H9 (cell line): ENCODE results near the gene TCERG1L. TPM values are rescaled to one million over a fixed set of nuclear protein-coding genes. Genes with fewer than 3 reads are reported as not detected.

Source experiments
- DNase-seq: peaks from one replicate; pipeline ENCODE4 v3.0.0-alpha.2; 2017
- H2AFZ ChIP-seq: one replicate; pipeline ENCODE4 v1.6.1; 2013; ENCODE audit warnings: mild to moderate bottlenecking, low read length, control low read depth, moderate library complexity
- H2AK5ac ChIP-seq: 2 replicates; pipeline ENCODE4 v1.6.1; 2013; ENCODE audit warnings: low read length, control low read depth, mixed read lengths; ENCODE audit not compliant: insufficient read length
- H2BK120ac ChIP-seq: one replicate; pipeline ENCODE4 v1.6.1; 2013; ENCODE audit warnings: low read depth, mild to moderate bottlenecking, low read length, control low read depth, inconsistent platforms; ENCODE audit not compliant: poor library complexity, severe bottlenecking
- H2BK12ac ChIP-seq: 2 replicates; pipeline ENCODE4 v1.6.1; 2013; ENCODE audit warnings: low read length, control low read depth, mixed read lengths, low read depth; ENCODE audit not compliant: insufficient read length
- H2BK15ac ChIP-seq: 2 replicates; pipeline ENCODE4 v1.6.1; 2013; ENCODE audit warnings: low read depth, low read length, control low read depth
- H2BK20ac ChIP-seq: one replicate; pipeline ENCODE4 v1.6.1; 2013; ENCODE audit warnings: low read depth, mild to moderate bottlenecking, low read length, control low read depth, inconsistent platforms; ENCODE audit not compliant: poor library complexity, severe bottlenecking
- H2BK5ac ChIP-seq: 2 replicates; pipeline ENCODE4 v1.6.1; 2013; ENCODE audit warnings: low read length, control low read depth, mixed read lengths; ENCODE audit not compliant: insufficient read length
- H3K14ac ChIP-seq: 2 replicates; pipeline ENCODE4 v1.6.1; 2013; ENCODE audit warnings: low read length, control low read depth; ENCODE audit not compliant: insufficient read depth
- H3K18ac ChIP-seq: 2 replicates; pipeline ENCODE4 v1.6.1; 2013; ENCODE audit warnings: low read depth, mild to moderate bottlenecking, mixed read lengths, low read length, control low read depth; ENCODE audit not compliant: insufficient read length
- H3K23ac ChIP-seq: 2 replicates; pipeline ENCODE4 v1.6.1; 2013; ENCODE audit warnings: low read length, control low read depth, mixed read lengths, low read depth; ENCODE audit not compliant: insufficient read length
- H3K23me2 ChIP-seq: 2 replicates; pipeline ENCODE4 v1.6.1; 2013; ENCODE audit warnings: low read depth, mild to moderate bottlenecking, mixed read lengths, low read length, control low read depth; ENCODE audit not compliant: insufficient read length, poor library complexity, severe bottlenecking
- H3K27ac ChIP-seq: 2 replicates; pipeline ENCODE4 v1.5.1; 2013; ENCODE audit warnings: low read length, control low read depth, mixed read lengths, low read depth; ENCODE audit not compliant: insufficient read length
- H3K27me3 ChIP-seq: 2 replicates; pipeline ENCODE4 v1.6.1; 2013; ENCODE audit warnings: low read length, control low read depth, inconsistent platforms; ENCODE audit not compliant: insufficient read depth
- H3K4ac ChIP-seq: 2 replicates; pipeline ENCODE4 v1.6.1; 2013; ENCODE audit warnings: low read depth, mild to moderate bottlenecking, control low read depth, inconsistent platforms, low read length, moderate library complexity
- H3K4me1 ChIP-seq: 2 replicates; pipeline ENCODE4 v1.6.1; 2013; ENCODE audit warnings: low read length, control low read depth, inconsistent platforms; ENCODE audit not compliant: insufficient read depth
- H3K4me2 ChIP-seq: 2 replicates; pipeline ENCODE4 v1.6.1; 2013; ENCODE audit warnings: low read length, control low read depth, mixed read lengths; ENCODE audit not compliant: insufficient read length, insufficient read depth
- H3K56ac ChIP-seq: 2 replicates; pipeline ENCODE4 v1.6.1; 2013; ENCODE audit warnings: low read depth, mild to moderate bottlenecking, mixed read lengths, low read length, control low read depth; ENCODE audit not compliant: insufficient read length
- H3K79me1 ChIP-seq: 2 replicates; pipeline ENCODE4 v1.6.1; 2013; ENCODE audit warnings: low read depth, mild to moderate bottlenecking, moderate library complexity, low read length, control low read depth, inconsistent platforms; ENCODE audit not compliant: insufficient read depth, poor library complexity, severe bottlenecking
- H3K79me2 ChIP-seq: 2 replicates; pipeline ENCODE4 v1.6.1; 2013; ENCODE audit warnings: low read length, control low read depth, inconsistent platforms; ENCODE audit not compliant: insufficient read depth
- H3K9ac ChIP-seq: 2 replicates; pipeline ENCODE4 v1.6.1; 2013; ENCODE audit warnings: low read length, control low read depth, mixed read lengths; ENCODE audit not compliant: insufficient read length; ENCODE audit errors: extremely low read depth
- H3K9me3 ChIP-seq: one replicate; pipeline ENCODE4 v1.6.1; 2013; ENCODE audit warnings: low read depth, low read length, inconsistent platforms; ENCODE audit not compliant: control insufficient read depth
- H3T11ph ChIP-seq: one replicate; pipeline ENCODE4 v1.6.1; 2013; ENCODE audit warnings: mild to moderate bottlenecking, low read length, control low read depth, inconsistent platforms
- H4K20me1 ChIP-seq: one replicate; pipeline ENCODE4 v1.6.1; 2013; ENCODE audit not compliant: control insufficient read depth, insufficient read length, insufficient read depth
- H4K5ac ChIP-seq: 2 replicates; pipeline ENCODE4 v1.6.1; 2013; ENCODE audit warnings: low read depth, mild to moderate bottlenecking, mixed read lengths, low read length, control low read depth; ENCODE audit not compliant: insufficient read length
- H4K8ac ChIP-seq: replicated peaks from 2 replicates; pipeline ENCODE4 v1.6.1; 2013; ENCODE audit warnings: low read length, control low read depth, mixed read lengths, low read depth; ENCODE audit not compliant: insufficient read length
- H4K91ac ChIP-seq: 2 replicates; pipeline ENCODE4 v1.6.1; 2013; ENCODE audit warnings: low read depth, mild to moderate bottlenecking, moderate library complexity, mixed read lengths, low read length, control low read depth; ENCODE audit not compliant: insufficient read length
- H3K27ac Mint-ChIP-seq, 3 experiments: 2 replicates in 2 of 3; 3 replicates in 1 of 3; pipeline ENCODE4 v1.8.0; 2020 to 2021; ENCODE audit warnings: mixed read lengths in 3 of 3, mild to moderate bottlenecking in 1 of 3, moderate library complexity in 1 of 3
- H3K27me3 Mint-ChIP-seq: 2 replicates; pipeline ENCODE4 v1.8.0; 2021; ENCODE audit warnings: low read depth, mild to moderate bottlenecking, moderate library complexity, mixed read lengths
- H3K36me3 Mint-ChIP-seq, 3 experiments: 2 replicates in 2 of 3; 3 replicates in 1 of 3; pipeline ENCODE4 v1.8.0; 2020 to 2021; ENCODE audit warnings: low read depth in 3 of 3, mixed read lengths in 3 of 3; ENCODE audit not compliant: insufficient read depth in 1 of 3
- H3K4me1 Mint-ChIP-seq, 2 experiments: 2 replicates each; pipeline ENCODE4 v1.8.0; 2020; ENCODE audit warnings: mixed read lengths in 2 of 2
- H3K4me3 Mint-ChIP-seq, 2 experiments: 2 replicates in 1 of 2; 3 replicates in 1 of 2; pipeline ENCODE4 v1.8.0; 2020 to 2021; ENCODE audit warnings: mild to moderate bottlenecking in 2 of 2, mixed read lengths in 2 of 2, moderate library complexity in 1 of 2
- H3K9me3 Mint-ChIP-seq, 2 experiments: 2 replicates in 1 of 2; 3 replicates in 1 of 2; pipeline ENCODE4 v1.8.0; 2020; ENCODE audit warnings: mild to moderate bottlenecking in 2 of 2, mixed read lengths in 2 of 2, moderate library complexity in 1 of 2
- CTCF ChIP-seq: fragments of 200-600 bp; sonication (generic); conservative IDR thresholded peaks from 3 replicates; pipeline ENCODE4 v1.8.0; 2021; ENCODE audit warnings: antibody characterized with exemption, mild to moderate bottlenecking
- WGBS: extraction: QIAGEN DNeasy Blood & Tissue Kit; methylation state at CpG from one replicate; pipeline ENCODE4 v1.1.7; 2013; ENCODE audit warnings: missing lambda C conversion rate, low lambda C conversion rate, mixed read lengths; ENCODE audit not compliant: insufficient read length; ENCODE audit errors: extremely low coverage; 5-methylcytosine and 5-hydroxymethylcytosine counted together
- total RNA-seq: library from RNA; stranded (reverse); gene quantifications from 2 replicates; pipeline ENCODE4 v1.2.1, GENCODE V29; 2021

The TCERG1L gene
- total RNA-seq, 1 experiment from 2014 or later = 3.3 TPM

- peak overlapping the region in 1 of 3 experiments; percentile 76; a peak in 1 of 7 replicates for H3K27ac Mint-ChIP-seq
- no peak overlapping the region for H4K5ac ChIP-seq
- no peak for DNase-seq
- H3K4me3 Mint-ChIP-seq = no peak overlapping the region
- H3K36me3 Mint-ChIP-seq = no peaks in the 10 kb centered on the region
- no peak overlapping the region for H3T11ph ChIP-seq
- H3K9ac ChIP-seq = no peak overlapping the region
- no peaks in the 10 kb centered on the region for H3K23me2 ChIP-seq
- H3K27ac ChIP-seq = no peak overlapping the region
- H3K4ac ChIP-seq = no peak overlapping the region
- H4K91ac ChIP-seq = no peak overlapping the region
- H2BK5ac ChIP-seq = no peak overlapping the region
- no peak for TF ChIP-seq CTCF
- H3K4me1 Mint-ChIP-seq = no peaks in the 10 kb centered on the region
- H4K8ac ChIP-seq = no peak overlapping the region
- H3K27me3 ChIP-seq = no peaks in the 10 kb centered on the region
- no peak overlapping the region for H2BK12ac ChIP-seq
- no peak overlapping the region for H3K18ac ChIP-seq
- H3K4me2 ChIP-seq = no peak overlapping the region
- no peak overlapping the region for H2AK5ac ChIP-seq
- H3K27me3 Mint-ChIP-seq = no peaks in the 10 kb centered on the region
- H2BK20ac ChIP-seq = no peak overlapping the region
- H3K56ac ChIP-seq = no peak overlapping the region
- H3K79me1 ChIP-seq = no peaks in the 10 kb centered on the region
- H4K20me1 ChIP-seq = no peaks in the 10 kb centered on the region
- H2BK15ac ChIP-seq = no peak overlapping the region
- H3K4me1 ChIP-seq = no peaks in the 10 kb centered on the region
- no peaks in the 10 kb centered on the region; a peak in 1 of 5 replicates for H3K9me3 Mint-ChIP-seq
- no peak overlapping the region for H2BK120ac ChIP-seq
- no CpG with 5 or more reads among the region's 7 CpGs for WGBS
- H3K14ac ChIP-seq = no peak overlapping the region
- no peaks in the 10 kb centered on the region for H3K79me2 ChIP-seq
- H2AFZ ChIP-seq = no peak overlapping the region
- no peaks in the 10 kb centered on the region for H3K9me3 ChIP-seq
- no peak overlapping the region for H3K23ac ChIP-seq
These were observed 124.2 kb downstream of the TCERG1L start for GRCh38 chr10:131187274-131187673.
